CD4-positive, alpha-beta T cell (primary cell): ENCODE measurements around the gene ZNF492. TPM values are rescaled to one million over a fixed set of nuclear protein-coding genes. Genes with fewer than 3 reads are reported as not detected.

Experiments
- ATAC-seq: fragments of 200-7000 bp; cut with Tn5 transposase; one replicate; pipeline ENCODE4 v1.10.0; 2022; ENCODE audit warnings: mild to moderate bottlenecking; ENCODE audit not compliant: poor library complexity
- CTCF ChIA-PET: fragments of 350-600 bp; sonication (Branson Sonifier 250); formaldehyde crosslinking; loops from one replicate; lab custom pipeline; 2021; ENCODE audit warnings: antibody characterized with exemption, inconsistent platforms; lab: Charles Lee
- POLR2A ChIA-PET: fragments of 350-600 bp; sonication (Branson Sonifier 250); formaldehyde crosslinking; loops from one replicate; lab custom pipeline; 2021; ENCODE audit warnings: antibody characterized with exemption, inconsistent platforms; lab: Charles Lee
- DNase-seq, 14 experiments: peaks; one replicate each; pipeline ENCODE4 v3.0.0-alpha.2; 2013 to 2020; ENCODE audit warnings: mixed read lengths in 2 of 14
- H3K27ac ChIP-seq, 2 donors: one replicate each; pipeline versions ENCODE4 v1.5.1 to v1.7.0; 2013; ENCODE audit warnings: low read length in 2 of 2, low read depth in 1 of 2, mild to moderate bottlenecking in 1 of 2
- H3K27me3 ChIP-seq, 2 experiments: 1 replicate in 1 of 2; 2 replicates in 1 of 2; pipeline versions ENCODE4 v1.6.1 to v1.7.0; 2013; ENCODE audit warnings: low read length in 2 of 2, control low read depth in 1 of 2, mild to moderate bottlenecking in 1 of 2, moderate library complexity in 1 of 2; ENCODE audit not compliant: insufficient read depth in 2 of 2, control insufficient read depth in 1 of 2
- H3K36me3 ChIP-seq: one replicate; pipeline ENCODE4 v1.6.1; 2013; ENCODE audit warnings: low read length, control low read depth; ENCODE audit not compliant: insufficient read depth
- H3K4me1 ChIP-seq: one replicate; pipeline ENCODE4 v1.6.1; 2013; ENCODE audit warnings: low read length, control low read depth; ENCODE audit not compliant: insufficient read depth
- H3K4me3 ChIP-seq: one replicate; pipeline ENCODE4 v1.5.1; 2013; ENCODE audit warnings: mild to moderate bottlenecking, low read length, moderate library complexity
- H3K9me3 ChIP-seq, 2 experiments: 1 replicate in 1 of 2; 2 replicates in 1 of 2; pipeline versions ENCODE4 v1.6.1 to v1.7.0; 2013; ENCODE audit warnings: low read length in 2 of 2, mild to moderate bottlenecking in 2 of 2, control low read depth in 1 of 2, moderate library complexity in 1 of 2; ENCODE audit not compliant: control insufficient read depth in 1 of 2, insufficient read depth in 1 of 2
- H3K27ac Mint-ChIP-seq: one replicate; pipeline ENCODE4 v1.8.0; 2020; ENCODE audit warnings: mixed read lengths
- H3K27me3 Mint-ChIP-seq: one replicate; pipeline ENCODE4 v1.8.0; 2021; ENCODE audit warnings: mixed read lengths
- H3K36me3 Mint-ChIP-seq: one replicate; pipeline ENCODE4 v1.8.0; 2021; ENCODE audit warnings: low read depth, mixed read lengths
- H3K4me1 Mint-ChIP-seq: one replicate; pipeline ENCODE4 v1.8.0; 2021; ENCODE audit warnings: low read depth, mixed read lengths
- H3K4me3 Mint-ChIP-seq: one replicate; pipeline ENCODE4 v1.8.0; 2020; ENCODE audit warnings: mild to moderate bottlenecking, mixed read lengths
- H3K9me3 Mint-ChIP-seq: one replicate; pipeline ENCODE4 v1.8.0; 2020; ENCODE audit warnings: mixed read lengths
- intact Hi-C, 2 experiments: fragments of 100-400 bp; cut with DNase I in 1 of 2; cut with micrococcal nuclease in 1 of 2; formaldehyde crosslinking; loops; one replicate each; pipeline versions ENCODE4 v1.15.1 to v1.9.0; 2023 to 2025; cut with DNase I, micrococcal nuclease
- total RNA-seq, 174 experiments: library from RNA in 2 of 174; stranded (reverse) in 2 of 174; gene quantifications; one replicate each; pipeline ENCODE4 v1.2.3 and lab custom pipeline; 2021 to 2026
- TF ChIP-seq, protein P1 (sequence below): fragments of 200-600 bp; IDR thresholded peaks from one replicate; pipeline ENCODE4 v1.8.0; 2022; ENCODE audit warnings: antibody characterized with exemption, mild to moderate bottlenecking

ZNF492 gene
- total RNA-seq, 2 experiments from 2014 or later: 1.1 to 1.2 TPM

DNA sequence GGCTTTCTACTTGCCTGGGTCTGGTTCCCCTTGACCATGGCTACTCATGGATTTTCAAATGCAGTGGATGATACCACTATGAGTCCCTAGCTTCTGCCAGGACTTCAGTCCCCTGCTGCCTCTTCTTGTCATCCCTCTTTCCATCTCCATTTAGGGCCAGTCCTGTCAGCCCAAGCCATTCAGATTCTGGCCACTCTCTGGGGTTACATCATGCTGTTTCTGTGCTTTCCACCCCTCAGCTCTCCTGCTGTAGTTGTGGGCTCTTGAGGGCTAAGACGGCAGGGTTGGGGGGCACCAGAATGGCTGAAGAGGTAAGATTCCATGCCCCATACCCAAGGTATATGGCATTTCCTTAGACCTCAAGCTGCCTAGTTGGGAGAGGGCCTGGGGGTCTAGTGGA lies 13.2 kb upstream of the ZNF492 start:
- CTCF ChIA-PET: no interaction called here
- no peak overlapping the region for H3K4me3 ChIP-seq

DNA sequence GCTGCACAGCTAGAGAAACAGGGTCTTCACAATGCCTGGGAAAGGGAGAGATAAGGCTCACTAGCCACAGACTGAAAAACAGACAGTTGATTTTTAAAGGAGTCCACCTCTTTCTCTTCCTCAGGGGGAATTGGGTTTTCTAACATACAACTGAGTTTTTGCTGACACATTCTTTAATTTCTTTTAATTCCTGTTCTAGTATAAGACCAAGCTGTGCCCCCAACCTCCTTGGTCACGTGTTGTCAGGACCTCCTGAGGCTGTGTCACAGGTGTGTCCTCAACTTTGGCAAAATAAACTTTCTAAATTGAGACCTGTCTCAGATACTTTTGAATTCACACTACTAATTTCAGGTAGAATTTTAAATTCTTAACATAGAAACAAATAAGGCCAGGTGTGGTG lies 12.1 kb upstream of the ZNF492 start:
- Histone ChIP-seq H3K27me3 (peaks cover 0 to 4% of the 10 kb centered on the region in 2 experiments), H3K36me3 (no peaks in the 10 kb centered on the region), H3K4me1 (no peaks in the 10 kb centered on the region), H3K27ac (no peak overlapping the region), H3K9me3 (peaks cover 4 to 65% of the 10 kb centered on the region in 2 experiments), H3K4me3 (no peak overlapping the region)
- Mint-ChIP-seq H3K4me1 (no peaks in the 10 kb centered on the region), H3K27me3 (peaks cover 37% of the 10 kb centered on the region), H3K36me3 (no peaks in the 10 kb centered on the region), H3K9me3 (no peaks in the 10 kb centered on the region), H3K27ac (no peak overlapping the region), H3K4me3 (no peak overlapping the region)
- intact Hi-C loops: no loop called here
- POLR2A ChIA-PET: no interaction called here
- no peak for ATAC-seq
- no peak for DNase-seq
- TF ChIP-seq, protein P1, sequence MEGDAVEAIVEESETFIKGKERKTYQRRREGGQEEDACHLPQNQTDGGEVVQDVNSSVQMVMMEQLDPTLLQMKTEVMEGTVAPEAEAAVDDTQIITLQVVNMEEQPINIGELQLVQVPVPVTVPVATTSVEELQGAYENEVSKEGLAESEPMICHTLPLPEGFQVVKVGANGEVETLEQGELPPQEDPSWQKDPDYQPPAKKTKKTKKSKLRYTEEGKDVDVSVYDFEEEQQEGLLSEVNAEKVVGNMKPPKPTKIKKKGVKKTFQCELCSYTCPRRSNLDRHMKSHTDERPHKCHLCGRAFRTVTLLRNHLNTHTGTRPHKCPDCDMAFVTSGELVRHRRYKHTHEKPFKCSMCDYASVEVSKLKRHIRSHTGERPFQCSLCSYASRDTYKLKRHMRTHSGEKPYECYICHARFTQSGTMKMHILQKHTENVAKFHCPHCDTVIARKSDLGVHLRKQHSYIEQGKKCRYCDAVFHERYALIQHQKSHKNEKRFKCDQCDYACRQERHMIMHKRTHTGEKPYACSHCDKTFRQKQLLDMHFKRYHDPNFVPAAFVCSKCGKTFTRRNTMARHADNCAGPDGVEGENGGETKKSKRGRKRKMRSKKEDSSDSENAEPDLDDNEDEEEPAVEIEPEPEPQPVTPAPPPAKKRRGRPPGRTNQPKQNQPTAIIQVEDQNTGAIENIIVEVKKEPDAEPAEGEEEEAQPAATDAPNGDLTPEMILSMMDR: no peak
- CTCF ChIA-PET: no interaction called here

More for the DNA sequence above, 13.2 kb upstream of the ZNF492 start:
- TF ChIP-seq, protein P1: no peak
- no peak for DNase-seq
- Histone ChIP-seq H3K27ac (no peak overlapping the region), H3K4me1 (no peaks in the 10 kb centered on the region), H3K9me3 (peaks cover 3 to 70% of the 10 kb centered on the region in 2 experiments), H3K36me3 (no peaks in the 10 kb centered on the region), H3K27me3 (peaks cover 3 to 4% of the 10 kb centered on the region in 2 experiments)
- Mint-ChIP-seq H3K27me3 (peaks cover 46% of the 10 kb centered on the region), H3K27ac (no peak overlapping the region), H3K9me3 (no peaks in the 10 kb centered on the region), H3K36me3 (no peaks in the 10 kb centered on the region), H3K4me3 (no peak overlapping the region), H3K4me1 (no peaks in the 10 kb centered on the region)
- POLR2A ChIA-PET: no interaction called here
- intact Hi-C loops: no loop called here
- ATAC-seq: no peak

DNA sequence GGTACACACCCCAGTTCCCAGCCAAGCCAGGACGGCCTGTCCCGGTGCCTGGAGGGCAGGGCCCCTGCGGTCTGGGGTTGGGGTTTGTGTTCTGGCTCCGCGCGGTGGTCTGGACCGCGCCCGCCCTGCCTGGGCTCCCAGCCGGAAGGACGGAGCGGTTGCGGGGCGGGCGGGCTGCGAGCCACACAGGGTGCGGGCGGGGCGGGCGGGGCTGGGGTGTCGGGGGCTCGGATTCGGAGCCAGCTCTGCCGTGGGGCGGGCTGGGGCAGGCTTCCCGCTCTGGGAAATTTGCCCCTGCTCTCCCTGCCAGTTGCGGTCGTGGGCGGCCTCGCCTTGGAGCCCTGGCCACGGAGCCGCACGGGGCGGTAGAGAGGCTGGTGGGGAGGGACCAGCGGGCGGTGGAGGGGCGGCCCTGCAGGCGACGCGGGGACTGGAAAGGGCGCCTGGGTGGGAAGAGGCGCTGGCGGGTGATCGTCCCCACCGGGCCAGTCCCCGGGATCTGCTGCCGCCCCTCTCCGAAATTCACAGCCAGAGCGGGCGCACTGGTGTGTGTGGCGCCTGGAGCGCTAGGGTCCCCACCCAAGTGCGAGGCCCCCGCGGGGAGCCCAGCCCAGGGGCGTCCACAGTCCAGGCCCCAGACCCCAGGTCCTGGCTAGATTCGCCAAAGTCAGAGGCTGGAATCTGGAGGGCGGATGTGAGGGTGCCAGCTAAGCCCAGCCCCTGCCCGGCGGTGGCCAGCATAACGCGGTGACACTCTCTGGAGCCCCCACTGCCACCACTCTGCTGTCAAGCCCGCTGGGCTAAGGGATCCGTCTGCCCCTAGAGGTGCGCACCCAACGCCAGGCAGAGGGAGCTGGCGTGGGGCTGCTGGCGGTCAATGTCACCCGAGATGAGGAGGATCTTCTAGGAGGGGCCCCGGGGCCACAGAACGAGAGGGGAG lies 11.0 kb upstream of the ZNF492 start:
- H3K27me3 ChIP-seq: peaks cover 0 to 4% of the 10 kb centered on the region in 2 experiments
- POLR2A ChIA-PET: no interaction called here
- Mint-ChIP-seq H3K36me3 (no peaks in the 10 kb centered on the region), H3K27me3 (peaks cover 36% of the 10 kb centered on the region), H3K4me1 (no peaks in the 10 kb centered on the region), H3K4me3 (no peak overlapping the region), H3K9me3 (no peaks in the 10 kb centered on the region), H3K27ac (no peak overlapping the region)
- no peaks in the 10 kb centered on the region for H3K4me1 ChIP-seq
- DNase-seq: no peak
- H3K36me3 ChIP-seq: no peaks in the 10 kb centered on the region
- intact Hi-C loops: no loop called here
- H3K4me3 ChIP-seq: no peak overlapping the region
- no peak overlapping the region for H3K27ac ChIP-seq
- CTCF ChIA-PET: no interaction called here
- TF ChIP-seq, protein P1: no peak
- no peak for ATAC-seq
- peaks cover 4 to 65% of the 10 kb centered on the region in 2 experiments for H3K9me3 ChIP-seq
